ENCODE data around the gene ANXA3. TPM values are rescaled to one million over a fixed set of nuclear protein-coding genes. Genes with fewer than 3 reads are reported as not detected.

Gene ANXA3
- total RNA-seq, 4 donors from 2014 or later, result 29.7 to 170 (median 95.7) TPM

GRCh38 chr4:78659264-78659663, 107.7 kb downstream of the ANXA3 start:
- H3K36me3 ChIP-seq, result no peaks in the 10 kb centered on the region
- no peaks in the 10 kb centered on the region for H3K9me3 ChIP-seq
- peaks cover 0 to 67% (median 25%) of the 10 kb centered on the region in 4 donors for H3K4me1 ChIP-seq
- H3K27me3 ChIP-seq, result no peaks in the 10 kb centered on the region
- no peak for TF ChIP-seq CTCF (IDR thresholded peaks at IDR 0.05)
- peak in 1 of 2 donors; percentile 8 for TF ChIP-seq EP300 (IDR thresholded peaks at IDR 0.05)
- no peak overlapping the region for H3K4me3 ChIP-seq
- H3K27ac ChIP-seq, result peak overlapping the region in 2 of 4 donors; percentile 36 to 66
- no peak for DNase-seq (ENCODE audit: low spot score in 2 of 2)
- 38 to 49% methylated on average over 1 of the region's 1 CpG for WGBS, 2 donors

GRCh38 chr4:78659665-78660064, 108.1 kb downstream of the ANXA3 start:
- Histone ChIP-seq H3K9me3 (no peaks in the 10 kb centered on the region), H3K4me3 (no peak overlapping the region), H3K27ac (peak overlapping the region in 2 of 4 donors; percentile 29 to 36), H3K27me3 (no peaks in the 10 kb centered on the region), H3K4me1 (peaks cover 0 to 63% (median 23%) of the 10 kb centered on the region in 4 donors), H3K36me3 (no peaks in the 10 kb centered on the region)
- WGBS, 2 donors, result 82 to 84% methylated on average over 1 of the region's 1 CpG
- no peak for DNase-seq (ENCODE audit: low spot score in 2 of 2)
- TF ChIP-seq CTCF (IDR thresholded peaks at IDR 0.05), result no peak
- TF ChIP-seq EP300 (IDR thresholded peaks at IDR 0.05), result no peak
- no peak for TF ChIP-seq POLR2A (IDR thresholded peaks at IDR 0.05)

Small RNA genes lying within 50 kb of the gene (small RNA-seq; reads per million reads assigned to genes)
- gene HIGD1AP13, result not detected
- gene RF00019, result not detected

Other genes with a start within 250 kb of the ANXA3 start
- gene BMP2K, start 224.6 kb downstream of the ANXA3 start, total RNA-seq, result 10 to 100 TPM; 39.8 to 84.8 (median 67.0) TPM

Measured in tibial nerve (tissue), 4 donors.